ENCODE data around the gene CBFA2T3. TPM values are rescaled to one million over a fixed set of nuclear protein-coding genes. Genes with fewer than 3 reads are reported as not detected.

The CBFA2T3 gene
- total RNA-seq, 1 donor from 2014 or later = 2.4 TPM

GRCh38 chr16:88874938-88875599, 101.9 kb downstream of the CBFA2T3 start:
- no peaks in the 10 kb centered on the region for H3K9me3 ChIP-seq (ENCODE audit: insufficient read depth, low read depth, low read length)
- FAIRE-seq = no peak
- H3K4me1 ChIP-seq (ENCODE audit: insufficient read depth, low read length) = no peaks in the 10 kb centered on the region
- no peak for TF ChIP-seq EZH2 (IDR thresholded peaks at IDR 0.05; ENCODE audit: insufficient read depth, low read length)
- no peak for TF ChIP-seq CTCF (IDR thresholded peaks at IDR 0.05; ENCODE audit: insufficient read depth, low read depth, low read length)
- H3K4me2 ChIP-seq (ENCODE audit: low read length) = no peak overlapping the region
- peaks cover 36% of the 10 kb centered on the region for H3K27me3 Mint-ChIP-seq (ENCODE audit: low read depth, unreplicated experiment)
- no peaks in the 10 kb centered on the region for H3K27me3 ChIP-seq (ENCODE audit: insufficient read depth, low read length)
- no peaks in the 10 kb centered on the region for H3K4me1 Mint-ChIP-seq (ENCODE audit: low read depth, unreplicated experiment)
- H3K36me3 ChIP-seq (ENCODE audit: insufficient read depth, low read length) = no peaks in the 10 kb centered on the region
- H4K20me1 ChIP-seq (ENCODE audit: insufficient read depth, low read length) = no peaks in the 10 kb centered on the region
- H3K27ac Mint-ChIP-seq (ENCODE audit: unreplicated experiment) = no peak overlapping the region
- DNase-seq (ENCODE audit: low read depth) = no peak
- no peak overlapping the region for H2AFZ ChIP-seq (ENCODE audit: low read depth, low read length)
- H3K9me3 Mint-ChIP-seq (ENCODE audit: unreplicated experiment) = no peaks in the 10 kb centered on the region
- no peak overlapping the region for H3K4me3 Mint-ChIP-seq (ENCODE audit: unreplicated experiment)
- H3K36me3 Mint-ChIP-seq (ENCODE audit: low read depth, unreplicated experiment) = no peaks in the 10 kb centered on the region
- H3K9ac ChIP-seq (ENCODE audit: low read length) = no peak overlapping the region
- H3K79me2 ChIP-seq (ENCODE audit: insufficient read depth, low read length) = no peaks in the 10 kb centered on the region
- no peak overlapping the region for H3K4me3 ChIP-seq (ENCODE audit: insufficient read depth, low read depth, low read length)
- H3K27ac ChIP-seq (ENCODE audit: low read depth, low read length) = no peak overlapping the region

- Mint-ChIP-seq H3K27ac (ENCODE audit: unreplicated experiment) (no peak overlapping the region), H3K9me3 (ENCODE audit: unreplicated experiment) (no peaks in the 10 kb centered on the region), H3K36me3 (ENCODE audit: low read depth, unreplicated experiment) (no peaks in the 10 kb centered on the region), H3K4me1 (ENCODE audit: low read depth, unreplicated experiment) (no peaks in the 10 kb centered on the region), H3K4me3 (ENCODE audit: unreplicated experiment) (no peak overlapping the region), H3K27me3 (ENCODE audit: low read depth, unreplicated experiment) (peaks cover 40% of the 10 kb centered on the region)
- no peak for DNase-seq (ENCODE audit: low read depth)
- Histone ChIP-seq H3K9me3 (ENCODE audit: insufficient read depth, low read depth, low read length) (no peaks in the 10 kb centered on the region), H4K20me1 (ENCODE audit: insufficient read depth, low read length) (no peaks in the 10 kb centered on the region), H3K4me2 (ENCODE audit: low read length) (no peak overlapping the region), H3K27ac (ENCODE audit: low read depth, low read length) (no peak overlapping the region), H2AFZ (ENCODE audit: low read depth, low read length) (no peak overlapping the region), H3K9ac (ENCODE audit: low read length) (no peak overlapping the region), H3K36me3 (ENCODE audit: insufficient read depth, low read length) (no peaks in the 10 kb centered on the region), H3K27me3 (ENCODE audit: insufficient read depth, low read length) (peaks cover 4% of the 10 kb centered on the region), H3K4me3 (ENCODE audit: insufficient read depth, low read depth, low read length) (no peak overlapping the region), H3K4me1 (ENCODE audit: insufficient read depth, low read length) (no peaks in the 10 kb centered on the region), H3K79me2 (ENCODE audit: insufficient read depth, low read length) (no peaks in the 10 kb centered on the region)
- no peak for TF ChIP-seq CTCF (IDR thresholded peaks at IDR 0.05; ENCODE audit: insufficient read depth, low read depth, low read length)
- TF ChIP-seq EZH2 (IDR thresholded peaks at IDR 0.05; ENCODE audit: insufficient read depth, low read length) = no peak
- no peak for FAIRE-seq
Measured at GRCh38 chr16:88872650-88873331, 104.2 kb downstream of the CBFA2T3 start.

Data from astrocyte (in vitro differentiated cells and primary cell).